NCI-H1694 treated with DMSO at 0.1 percent for 48 hours (cell line): ENCODE results near the gene CHRNB2.

Experiments
- DNase-seq: peaks from one replicate; lab custom pipeline; 2025; lab: John Stamatoyannopoulos, UW

CHRNB2 gene

GRCh38 chr1:154553056-154554030 is 14.2 kb upstream of the CHRNB2 start:
- DNase-seq = no peak

DNA sequence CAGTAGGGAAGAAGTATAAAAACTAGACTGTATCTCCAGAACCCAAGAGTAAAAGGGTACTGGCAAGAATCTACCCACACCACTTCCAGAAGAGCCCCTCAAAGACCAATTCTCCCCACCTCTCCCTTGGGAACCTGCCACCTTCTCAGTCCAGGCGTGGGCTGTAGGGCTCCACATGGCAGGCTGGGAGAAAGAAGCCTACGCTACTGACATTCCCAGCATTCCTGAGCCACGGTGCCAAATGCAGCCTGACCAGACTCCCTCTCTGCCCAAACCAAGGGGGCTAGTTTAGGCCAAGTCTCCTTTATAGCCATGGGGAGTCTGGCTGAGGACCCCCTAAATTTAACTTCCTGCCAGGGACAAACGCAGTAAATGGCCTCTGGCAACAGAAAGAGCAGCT is 11.2 kb upstream of the CHRNB2 start:
- no peak for DNase-seq

DNA sequence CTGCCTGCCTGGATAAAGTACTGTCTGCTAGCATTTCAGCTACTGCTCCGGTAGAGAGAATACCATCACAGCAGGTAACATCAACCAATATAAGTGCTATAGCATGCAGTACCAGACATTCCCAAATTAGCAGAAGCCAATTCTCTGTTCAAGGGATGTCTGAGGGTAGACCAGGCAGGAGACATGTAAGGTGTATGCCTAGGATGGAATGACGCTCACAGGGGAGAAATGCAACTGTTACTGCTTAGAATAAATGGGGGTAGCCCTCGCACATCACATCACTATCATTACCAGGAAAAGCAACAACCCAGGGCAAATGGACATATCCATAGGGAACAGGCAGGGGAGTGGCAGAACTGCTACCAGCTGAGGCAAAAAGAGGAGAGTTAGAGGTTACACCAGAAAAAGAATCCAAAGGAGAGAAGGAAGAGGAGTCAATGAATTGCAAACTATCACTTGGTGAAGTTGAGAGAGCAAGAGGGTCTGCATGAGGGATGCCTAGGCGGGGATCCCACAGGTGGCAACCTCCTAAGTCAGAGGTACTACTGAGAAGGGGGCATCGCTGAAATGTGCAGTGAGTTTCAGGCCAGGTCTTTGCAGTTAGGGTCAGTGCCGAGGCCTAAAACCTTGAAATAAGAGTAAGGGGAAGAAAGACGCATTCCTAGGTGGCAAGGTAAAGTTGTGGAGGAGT is 10.2 kb upstream of the CHRNB2 start:
- no peak for DNase-seq

DNA sequence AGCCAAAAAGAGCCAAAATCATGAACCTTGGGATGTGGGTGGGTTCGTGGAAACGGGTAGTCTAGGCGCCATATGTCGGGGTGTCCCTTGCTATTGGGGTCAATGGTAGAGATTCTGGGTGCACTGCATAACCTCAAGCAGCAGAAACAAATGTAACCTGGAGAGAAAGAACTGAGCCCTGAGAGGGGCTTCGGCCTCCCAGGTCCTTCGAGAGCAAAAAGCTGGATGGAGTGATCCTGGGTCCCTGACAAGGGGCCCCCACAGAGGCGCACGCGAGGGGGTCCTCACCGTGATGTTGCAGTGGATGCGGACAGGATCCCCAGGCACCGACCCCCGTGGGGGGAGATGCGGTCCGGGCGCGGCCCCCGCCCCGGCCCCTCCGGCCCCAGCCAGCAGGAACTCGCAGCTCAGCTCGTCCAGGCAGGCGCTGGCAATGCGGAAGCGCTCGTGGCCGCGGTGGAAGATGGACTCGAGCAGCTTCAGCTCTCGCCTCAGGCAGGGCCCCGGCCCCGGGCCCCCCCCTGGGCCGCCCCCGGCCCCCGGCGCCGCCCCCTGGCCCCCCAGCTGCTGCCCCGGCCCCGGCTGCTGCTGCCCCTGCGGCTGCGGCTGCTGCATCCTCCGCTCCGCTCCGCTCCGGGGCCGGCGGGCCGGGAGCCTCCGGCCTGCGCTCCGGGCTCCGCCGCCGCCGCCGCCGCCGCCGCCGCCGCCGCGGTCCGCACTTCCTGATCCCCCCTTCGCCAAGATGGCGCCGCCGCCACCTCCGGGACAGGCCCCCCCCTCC is 9.4 kb upstream of the CHRNB2 start, which contains the start of gene UBE2Q1:
Gene UBE2Q1 (minus strand): TSS at position 724 of the 781 bp plus-strand sequence. CDS start 109 bp downstream, at position 615.
- DNase-seq = no peak

DNA sequence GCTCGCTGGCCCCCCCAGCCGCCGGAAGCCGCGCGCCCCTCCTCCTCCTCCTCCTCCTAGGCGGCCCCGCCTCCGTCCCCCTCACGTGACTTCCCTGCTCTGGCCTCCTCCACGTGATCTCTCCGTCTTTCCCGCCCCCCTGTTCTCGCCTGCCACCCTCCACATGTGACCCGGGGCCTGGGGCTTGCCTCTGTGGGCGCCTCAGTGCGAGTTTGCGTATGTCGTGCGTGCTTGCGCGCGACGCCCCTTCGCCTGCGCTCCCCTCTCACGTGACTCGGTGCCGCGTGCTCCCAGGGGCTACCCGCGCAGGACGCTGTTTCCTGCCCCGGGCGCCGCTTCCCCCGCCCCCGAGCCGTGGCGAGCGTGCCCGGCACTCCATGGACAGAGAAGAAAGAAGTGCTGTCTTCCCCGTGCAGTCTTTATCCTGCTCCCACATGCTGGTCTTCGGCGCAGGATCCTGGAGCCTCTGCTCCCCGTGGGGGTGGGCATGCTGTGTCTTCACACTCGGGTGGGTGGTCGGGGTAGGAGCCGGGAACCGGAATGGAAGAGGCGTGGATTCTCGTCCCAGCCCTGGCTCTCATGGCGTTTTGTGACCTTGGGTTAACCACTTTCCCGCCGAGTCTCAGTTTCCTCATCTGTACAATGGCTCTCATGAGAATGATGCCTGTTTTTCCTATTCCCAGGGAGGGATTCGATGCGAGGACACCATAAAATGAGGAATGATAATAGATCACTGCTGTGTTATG is 8.7 kb upstream of the CHRNB2 start:
- peak; percentile 100 for DNase-seq

DNA sequence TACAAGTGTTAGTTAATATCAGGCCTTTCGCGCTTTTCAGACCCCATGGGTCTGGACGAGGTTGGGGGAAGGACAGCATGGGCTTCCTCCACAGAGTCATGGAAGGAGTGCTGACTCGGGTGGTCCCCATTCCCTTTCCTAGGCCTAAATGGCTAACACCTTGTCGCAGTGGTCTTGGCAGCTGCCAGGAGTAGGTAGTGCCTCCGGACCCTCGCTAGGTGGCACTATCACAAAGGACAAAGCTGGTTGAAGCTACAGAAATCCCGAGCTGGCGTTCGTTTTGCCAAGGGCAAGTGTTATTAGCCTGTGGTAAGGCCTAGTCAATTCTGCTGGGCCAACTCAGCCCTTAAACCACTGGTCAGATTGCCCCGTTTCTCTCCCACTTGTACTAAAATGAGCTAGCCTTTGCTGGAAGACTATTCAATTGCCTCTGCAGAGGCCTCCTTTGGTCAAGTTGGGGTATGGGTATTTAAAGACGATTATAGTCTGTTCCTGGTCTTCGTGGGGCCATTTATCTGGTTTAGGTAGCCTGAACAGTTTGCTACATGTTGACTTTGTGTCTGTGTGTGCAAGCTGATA is 8.0 kb upstream of the CHRNB2 start:
- peak; percentile 99 for DNase-seq

- DNase-seq = no peak
Observed at GRCh38 chr1:154565876-154566275, 1.7 kb upstream of the CHRNB2 start.

GRCh38 chr1:154568157-154568815 is 708 bp downstream of the CHRNB2 start:
- no peak for DNase-seq

GRCh38 chr1:154571244-154571963 is 3.8 kb downstream of the CHRNB2 start:
- DNase-seq = no peak

- no peak for DNase-seq
Observed at GRCh38 chr1:154571964-154572288, 4.3 kb downstream of the CHRNB2 start.

GRCh38 chr1:154572468-154573167 is 5.0 kb downstream of the CHRNB2 start:
- DNase-seq = no peak

GRCh38 chr1:154573168-154573510 is 5.6 kb downstream of the CHRNB2 start:
- no peak for DNase-seq

DNA sequence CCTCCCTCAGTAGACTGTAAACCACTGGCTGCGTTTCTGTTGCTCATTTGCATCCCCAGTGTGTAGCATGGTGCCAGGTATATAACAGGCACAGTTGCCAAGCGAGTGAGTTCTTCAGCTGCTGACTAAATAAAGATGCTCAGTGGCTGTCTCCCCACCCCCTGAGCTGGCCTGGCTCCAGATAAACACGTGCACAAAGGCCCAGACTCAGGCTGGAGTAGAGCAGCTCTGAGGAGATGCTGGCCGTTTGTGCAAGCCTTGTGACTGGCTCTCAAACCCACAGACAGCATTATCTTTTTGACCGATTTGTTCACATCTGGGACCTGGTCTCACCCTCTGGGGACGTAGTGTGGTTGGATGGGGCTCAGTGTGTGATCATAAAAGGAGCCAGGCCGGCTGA is 7.1 kb downstream of the CHRNB2 start:
- DNase-seq = peak; percentile 81

- no peak for DNase-seq
Observed at GRCh38 chr1:154575147-154575927, 7.8 kb downstream of the CHRNB2 start.

- DNase-seq = no peak
Observed at GRCh38 chr1:154575951-154576566, 8.5 kb downstream of the CHRNB2 start.

DNA sequence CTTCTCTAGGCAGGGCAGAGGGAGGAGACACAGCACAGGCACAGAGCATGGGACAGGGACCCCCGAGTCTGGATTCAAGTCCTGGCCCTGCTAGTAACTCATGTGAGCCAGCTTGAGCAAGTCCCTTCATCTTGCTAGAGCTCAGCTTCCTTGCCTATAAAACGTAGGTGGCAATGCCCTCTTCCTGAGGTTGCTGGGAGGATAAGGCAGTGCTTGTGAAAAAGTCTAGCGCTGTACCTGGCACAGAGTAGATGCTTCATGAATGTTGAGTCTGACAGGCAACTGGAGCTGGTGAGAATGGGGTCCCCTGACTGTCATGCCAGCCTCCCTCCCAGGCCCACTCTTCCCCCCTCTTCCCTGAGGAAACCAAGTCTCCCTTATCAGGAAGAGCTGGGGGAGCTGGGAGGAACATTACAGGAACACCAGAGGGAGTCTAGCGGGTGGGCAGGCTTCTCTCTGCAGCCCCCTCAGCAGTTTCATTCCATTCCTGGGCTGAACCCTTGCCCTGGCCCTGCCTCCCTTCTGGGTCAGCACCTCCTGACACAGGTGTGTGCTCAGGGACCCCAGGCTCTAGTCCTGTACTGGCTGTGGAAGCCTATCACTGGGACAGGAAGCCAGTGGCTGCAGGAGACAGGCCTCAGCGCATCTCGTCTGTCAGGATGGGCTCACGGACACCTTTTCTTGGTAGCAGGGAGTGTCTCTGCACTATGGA is 9.9 kb downstream of the CHRNB2 start:
- DNase-seq = no peak

DNA sequence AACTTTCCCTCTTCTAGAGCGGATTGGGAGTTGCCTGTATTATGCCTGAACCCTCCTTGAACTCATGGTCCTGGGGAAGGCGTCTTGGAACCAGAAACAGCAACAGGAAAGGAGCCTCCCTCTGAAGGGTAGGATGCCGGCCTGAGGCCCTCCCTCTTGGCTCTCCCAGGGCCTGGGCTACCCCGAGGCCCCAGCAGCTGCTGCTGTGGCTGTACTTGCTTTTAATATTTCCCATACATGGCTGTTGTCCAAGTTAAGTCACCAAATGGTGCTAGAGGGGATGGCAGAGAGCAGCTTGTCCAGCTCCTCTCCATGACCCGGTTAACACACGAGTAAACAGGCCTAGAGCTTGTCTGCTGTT is 10.5 kb downstream of the CHRNB2 start:
- DNase-seq = peak; percentile 41

- DNase-seq = no peak
Observed at GRCh38 chr1:154579374-154579773, 11.8 kb downstream of the CHRNB2 start.
